HG02610 (cell line): ENCODE measurements around the gene ATP12A.
A peak's percentile ranks its signal among the peaks of the same experiment; 100 is the strongest.

Source experiments
- ATAC-seq: cut with Tn5 transposase; IDR thresholded peaks from one replicate; pipeline ENCODE4 v1.9.1; 2021; ENCODE audit warnings: mild to moderate bottlenecking, moderate library complexity; ENCODE audit not compliant: unreplicated experiment

Gene ATP12A

GRCh38 chr13:24684600-24684998, 4.4 kb downstream of the ATP12A start:
- peak; percentile 86 for ATAC-seq

GRCh38 chr13:24685314-24685713, 5.1 kb downstream of the ATP12A start:
- ATAC-seq: no peak

DNA sequence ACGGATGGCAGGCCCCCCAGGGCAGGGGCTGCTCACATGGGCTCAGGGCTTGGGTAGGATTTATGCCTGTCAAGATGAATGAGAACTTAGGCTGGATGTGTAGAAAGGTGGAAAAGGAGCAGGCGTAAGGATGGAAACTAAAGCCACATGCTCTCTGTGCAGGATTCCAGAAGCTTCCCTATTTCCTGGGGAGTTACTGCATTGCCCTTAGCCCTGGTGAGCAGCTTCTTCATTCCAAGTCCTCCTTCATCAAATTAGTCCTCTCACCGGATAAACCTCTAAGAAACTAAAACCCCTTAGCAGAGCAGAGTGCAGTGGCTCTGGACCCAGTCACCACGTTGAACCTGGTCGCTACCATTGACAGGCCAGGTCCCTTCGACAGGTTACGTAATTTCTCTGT, 7.4 kb downstream of the ATP12A start:
- ATAC-seq: no peak

GRCh38 chr13:24688111-24688510, 7.9 kb downstream of the ATP12A start:
- ATAC-seq: no peak

GRCh38 chr13:24688950-24689349, 8.7 kb downstream of the ATP12A start:
- ATAC-seq: no peak

DNA sequence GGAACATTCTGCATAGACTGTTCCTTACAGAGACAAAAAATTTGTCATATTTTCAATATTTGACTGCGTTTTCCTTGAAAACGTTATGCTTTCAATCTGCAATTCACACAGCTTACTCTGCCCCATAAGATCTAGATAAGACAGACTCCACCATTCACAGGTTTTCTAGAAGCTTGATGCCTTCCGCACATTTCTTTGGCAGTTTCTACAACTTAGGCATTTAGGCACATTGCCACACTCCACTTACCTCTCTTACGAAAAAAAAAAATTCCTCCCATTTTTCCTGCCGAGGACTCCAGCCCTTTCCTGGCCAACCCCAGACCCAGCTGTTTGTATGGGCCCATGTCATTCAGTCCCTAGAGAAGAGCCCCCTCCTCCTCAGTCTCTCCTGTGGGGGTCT, 11.2 kb downstream of the ATP12A start:
- ATAC-seq: no peak

- ATAC-seq: no peak
Observed at GRCh38 chr13:24692561-24692960, 12.4 kb downstream of the ATP12A start.

GRCh38 chr13:24693862-24694471, 13.8 kb downstream of the ATP12A start:
- ATAC-seq: peak; percentile 46

DNA sequence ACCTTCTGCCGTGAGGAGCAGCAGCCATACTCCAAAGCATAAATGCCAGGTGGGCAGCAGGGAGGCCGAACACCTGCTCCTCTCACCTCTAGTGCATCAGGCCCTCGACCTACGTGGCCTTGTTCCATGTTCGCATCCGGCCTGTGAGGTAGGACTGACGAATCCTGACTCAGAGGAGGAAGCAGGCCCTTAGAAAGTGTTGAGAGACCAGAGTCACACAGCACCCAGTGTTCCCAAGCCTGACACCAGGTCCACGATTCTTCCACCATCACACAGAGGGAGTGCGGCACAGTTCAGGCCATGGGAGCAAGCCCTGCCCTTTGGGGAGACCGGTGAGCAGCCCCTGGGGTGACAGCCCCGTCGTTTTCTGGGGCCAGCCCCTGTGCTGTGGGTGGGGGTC, 14.7 kb downstream of the ATP12A start:
- ATAC-seq: no peak

- ATAC-seq: no peak
Observed at GRCh38 chr13:24698686-24699085, 18.5 kb downstream of the ATP12A start.

- ATAC-seq: no peak
Observed at GRCh38 chr13:24699541-24699940, 19.3 kb downstream of the ATP12A start.

GRCh38 chr13:24700539-24700938, 20.3 kb downstream of the ATP12A start:
- no peak for ATAC-seq

GRCh38 chr13:24706886-24707585, 26.8 kb downstream of the ATP12A start:
- ATAC-seq: no peak

DNA sequence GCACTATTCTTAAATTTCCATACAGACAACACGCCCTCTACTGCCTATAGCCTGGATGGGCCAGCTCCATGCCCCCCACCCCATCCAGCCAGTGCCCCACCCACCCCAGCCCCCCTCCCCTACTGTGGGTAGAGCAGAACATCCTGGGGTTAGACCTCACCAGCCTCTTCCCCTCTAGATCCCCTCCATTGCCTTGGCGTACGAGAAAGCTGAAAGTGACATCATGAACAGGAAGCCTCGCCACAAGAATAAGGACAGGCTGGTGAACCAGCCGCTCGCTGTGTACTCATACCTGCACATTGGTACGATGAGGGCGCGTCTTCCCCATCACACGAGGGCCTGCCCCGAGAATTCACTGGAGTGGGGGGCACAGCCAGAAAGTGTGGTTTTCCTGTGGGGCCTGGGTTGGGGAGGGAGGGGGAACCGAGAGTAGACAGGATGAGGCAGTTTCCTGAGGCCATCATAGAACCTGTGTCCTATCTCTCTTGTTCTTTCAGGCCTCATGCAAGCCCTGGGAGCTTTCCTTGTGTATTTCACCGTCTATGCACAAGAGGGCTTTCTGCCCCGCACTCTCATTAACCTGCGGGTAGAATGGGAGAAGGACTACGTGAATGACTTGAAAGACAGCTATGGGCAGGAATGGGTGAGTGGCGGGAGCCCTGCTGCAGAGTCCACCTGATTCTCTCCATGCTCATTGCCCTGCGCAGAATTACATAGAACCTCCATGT, 29.1 kb downstream of the ATP12A start:
- ATAC-seq: peak; percentile 82

GRCh38 chr13:24713022-24713421, 32.8 kb downstream of the ATP12A start:
- ATAC-seq: no peak

DNA sequence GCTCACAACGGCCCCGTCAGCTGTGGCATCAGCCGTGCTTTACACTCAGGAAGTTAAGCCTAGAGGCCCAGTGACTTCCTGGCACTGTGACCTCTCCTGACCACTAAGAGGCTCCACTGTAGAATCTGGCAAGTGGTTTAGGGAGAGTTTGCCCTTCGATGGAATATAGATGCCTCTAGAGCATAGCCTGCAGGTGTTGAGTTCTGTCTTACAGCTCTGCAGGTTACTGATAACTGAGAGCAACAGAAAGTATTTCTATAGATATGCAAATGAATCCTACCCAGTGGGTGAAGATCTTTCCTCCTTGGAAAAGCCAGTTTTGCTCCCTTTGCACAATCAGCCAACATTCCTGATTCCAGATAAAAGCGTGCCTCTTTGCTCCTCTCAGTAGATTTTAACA, 35.8 kb downstream of the ATP12A start:
- no peak for ATAC-seq

DNA sequence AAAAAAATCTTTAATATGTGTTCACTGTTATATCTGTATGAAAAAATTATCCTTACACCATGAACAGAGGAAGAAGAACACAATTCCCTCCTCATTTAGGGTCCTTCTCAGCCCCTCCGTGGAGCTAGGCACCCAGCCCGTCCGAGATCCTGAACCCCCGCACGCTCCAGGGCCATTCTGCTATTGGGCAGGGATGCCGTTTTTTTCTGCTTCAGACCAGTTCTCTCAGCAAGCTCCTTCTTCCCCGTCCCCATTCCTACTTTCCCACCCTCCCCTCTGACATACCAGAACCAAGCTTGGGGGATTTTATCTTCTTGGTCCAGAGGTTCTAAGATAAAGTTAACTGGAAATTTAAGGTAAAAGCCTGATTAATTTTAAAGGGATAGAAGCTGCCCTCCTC, 36.2 kb downstream of the ATP12A start:
- ATAC-seq: no peak

- ATAC-seq: no peak
Observed at GRCh38 chr13:24717217-24717616, 37.0 kb downstream of the ATP12A start.

DNA sequence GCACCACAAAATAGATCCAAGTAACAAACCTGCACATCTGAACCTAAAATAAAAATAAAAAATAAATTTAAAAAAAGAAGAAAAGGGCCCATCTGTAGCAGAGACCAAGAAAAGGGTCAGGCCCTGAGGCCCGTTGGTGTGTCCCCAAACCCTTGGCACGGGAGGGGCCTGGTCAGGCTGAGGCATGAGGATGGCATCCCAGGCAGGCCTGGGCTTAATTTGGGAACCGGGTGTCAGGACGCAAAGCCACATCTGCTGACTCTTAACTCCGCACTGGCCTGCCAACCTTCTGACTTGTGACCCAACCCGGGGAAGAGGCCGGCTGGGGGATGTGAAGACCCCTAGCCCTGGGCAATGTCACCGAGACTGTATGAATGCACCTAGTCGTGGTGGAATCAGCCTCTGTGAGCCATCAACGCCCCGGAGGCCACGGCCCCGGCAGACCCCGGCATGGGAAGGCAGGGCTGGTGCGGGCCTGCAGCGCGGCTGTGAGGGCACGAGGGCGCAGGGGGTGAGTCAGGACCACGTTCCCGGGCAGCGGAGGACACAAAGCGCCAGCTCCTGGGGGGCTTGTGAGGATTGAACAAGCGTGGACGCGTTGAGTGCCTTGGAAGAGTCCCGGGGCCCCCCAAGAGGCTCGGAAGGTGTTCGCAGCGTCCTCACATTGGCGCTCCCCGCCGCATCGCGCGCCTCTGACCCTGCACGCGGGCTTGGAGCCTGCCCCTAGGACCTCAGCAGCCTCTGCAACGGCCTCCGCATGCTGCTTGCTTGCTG, 38.2 kb downstream of the ATP12A start:
- ATAC-seq: no peak

- ATAC-seq: no peak
Observed at GRCh38 chr13:24719139-24719538, 38.9 kb downstream of the ATP12A start.

DNA sequence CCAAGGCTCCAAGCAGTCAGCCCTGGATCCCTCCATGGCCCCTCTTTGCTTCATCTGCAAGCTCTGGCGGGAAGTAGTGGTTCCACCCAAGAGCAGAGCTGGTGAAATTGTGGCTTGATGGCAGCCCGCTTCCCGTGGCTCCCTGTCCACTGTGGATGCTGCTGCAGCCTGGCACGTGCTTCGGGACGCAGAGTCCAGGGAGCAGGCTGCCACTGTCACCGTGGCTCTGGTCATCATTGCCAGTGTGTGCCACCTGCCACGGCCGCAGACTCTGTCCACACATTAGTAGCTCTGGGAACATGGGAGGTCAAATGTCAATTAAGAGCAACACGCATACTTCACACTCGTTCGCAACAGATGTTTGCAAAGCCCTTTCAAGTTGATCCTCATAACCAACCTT, 43.0 kb downstream of the ATP12A start:
- no peak for ATAC-seq
